GM19099 (cell line): ENCODE data around the gene RANBP17.

Experiments used
- POLR2A ChIP-seq: IDR thresholded peaks from 3 replicates; pipeline ENCODE4 v1.6.1; 2011; ENCODE audit warnings: low read depth; ENCODE audit not compliant: insufficient read length; ENCODE audit errors: extremely low read depth

The RANBP17 gene

GRCh38 chr5:170903075-170903474 lies 41.3 kb downstream of the RANBP17 start:
- no peak for TF ChIP-seq POLR2A

GRCh38 chr5:170907758-170908157 lies 45.9 kb downstream of the RANBP17 start:
- no peak for TF ChIP-seq POLR2A

GRCh38 chr5:170913573-170913972 lies 51.8 kb downstream of the RANBP17 start:
- no peak for TF ChIP-seq POLR2A

GRCh38 chr5:170917113-170917512 lies 55.3 kb downstream of the RANBP17 start:
- no peak for TF ChIP-seq POLR2A

GRCh38 chr5:170920196-170920595 lies 58.4 kb downstream of the RANBP17 start:
- TF ChIP-seq POLR2A = no peak

GRCh38 chr5:170923910-170924620 lies 62.2 kb downstream of the RANBP17 start:
- no peak for TF ChIP-seq POLR2A

- no peak for TF ChIP-seq POLR2A
These were observed 75.3 kb downstream of the RANBP17 start for GRCh38 chr5:170937072-170937471.

GRCh38 chr5:170937914-170938313 lies 76.1 kb downstream of the RANBP17 start:
- TF ChIP-seq POLR2A = no peak

- TF ChIP-seq POLR2A = no peak
These were observed 77.4 kb downstream of the RANBP17 start for GRCh38 chr5:170939178-170939577.

- TF ChIP-seq POLR2A = no peak
These were observed 80.0 kb downstream of the RANBP17 start for GRCh38 chr5:170941788-170942187.

- TF ChIP-seq POLR2A = no peak
These were observed 83.5 kb downstream of the RANBP17 start for GRCh38 chr5:170945275-170945674.

- no peak for TF ChIP-seq POLR2A
These were observed 98.7 kb downstream of the RANBP17 start for GRCh38 chr5:170960567-170960966.

GRCh38 chr5:170963521-170963920 lies 101.7 kb downstream of the RANBP17 start:
- no peak for TF ChIP-seq POLR2A

- TF ChIP-seq POLR2A = no peak
These were observed 112.6 kb downstream of the RANBP17 start for GRCh38 chr5:170974461-170974860.

- TF ChIP-seq POLR2A = no peak
These were observed 123.7 kb downstream of the RANBP17 start for GRCh38 chr5:170985486-170985885.

GRCh38 chr5:170986598-170986997 lies 124.8 kb downstream of the RANBP17 start:
- TF ChIP-seq POLR2A = no peak

- TF ChIP-seq POLR2A = no peak
These were observed 131.7 kb downstream of the RANBP17 start for GRCh38 chr5:170993476-170993875.
